ENCODE data around the gene HTD2. TPM values are rescaled to one million over a fixed set of nuclear protein-coding genes. Genes with fewer than 3 reads are reported as not detected.

HTD2 gene
- total RNA-seq, 1 experiment from 2014 or later: 11.4 TPM

- Mint-ChIP-seq H3K4me3 (no peak overlapping the region), H3K27me3 (ENCODE audit: low read depth) (no peaks in the 10 kb centered on the region), H3K27ac (no peak overlapping the region), H3K9me3 (no peaks in the 10 kb centered on the region), H3K4me1 (peaks cover 19% of the 10 kb centered on the region), H3K36me3 (peaks cover 50% of the 10 kb centered on the region)
- TF ChIP-seq MYBL2 (CRISPR knock-in tag; IDR thresholded peaks at IDR 0.05) (no peak), TP53 (CRISPR knock-in tag; IDR thresholded peaks at IDR 0.05) (no peak), NR1H2 (CRISPR knock-in tag; IDR thresholded peaks at IDR 0.05) (no peak), FOXP1 (CRISPR knock-in tag; IDR thresholded peaks at IDR 0.05; ENCODE audit: borderline replicate concordance) (no peak), RORB (CRISPR knock-in tag; IDR thresholded peaks at IDR 0.05) (no peak), FOXK1 (CRISPR knock-in tag; IDR thresholded peaks at IDR 0.05) (no peak), NFE2L1 (CRISPR knock-in tag; IDR thresholded peaks at IDR 0.05) (no peak), ZMAT4 (CRISPR knock-in tag; IDR thresholded peaks at IDR 0.05) (no peak), NFYB (CRISPR knock-in tag; conservative IDR thresholded peaks at IDR 0.05; ENCODE audit: low read depth) (no peak), MXD4 (CRISPR knock-in tag; IDR thresholded peaks at IDR 0.05; ENCODE audit: borderline replicate concordance) (no peak), CTCF (IDR thresholded peaks at IDR 0.05) (no peak), ZNF425 (CRISPR knock-in tag; conservative IDR thresholded peaks at IDR 0.05) (no peak)
- TF ChIP-seq, protein P1, sequence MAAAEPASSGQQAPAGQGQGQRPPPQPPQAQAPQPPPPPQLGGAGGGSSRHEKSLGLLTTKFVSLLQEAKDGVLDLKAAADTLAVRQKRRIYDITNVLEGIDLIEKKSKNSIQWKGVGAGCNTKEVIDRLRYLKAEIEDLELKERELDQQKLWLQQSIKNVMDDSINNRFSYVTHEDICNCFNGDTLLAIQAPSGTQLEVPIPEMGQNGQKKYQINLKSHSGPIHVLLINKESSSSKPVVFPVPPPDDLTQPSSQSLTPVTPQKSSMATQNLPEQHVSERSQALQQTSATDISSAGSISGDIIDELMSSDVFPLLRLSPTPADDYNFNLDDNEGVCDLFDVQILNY (CRISPR knock-in tag; IDR thresholded peaks at IDR 0.05): no peak
- TF ChIP-seq, protein P2, sequence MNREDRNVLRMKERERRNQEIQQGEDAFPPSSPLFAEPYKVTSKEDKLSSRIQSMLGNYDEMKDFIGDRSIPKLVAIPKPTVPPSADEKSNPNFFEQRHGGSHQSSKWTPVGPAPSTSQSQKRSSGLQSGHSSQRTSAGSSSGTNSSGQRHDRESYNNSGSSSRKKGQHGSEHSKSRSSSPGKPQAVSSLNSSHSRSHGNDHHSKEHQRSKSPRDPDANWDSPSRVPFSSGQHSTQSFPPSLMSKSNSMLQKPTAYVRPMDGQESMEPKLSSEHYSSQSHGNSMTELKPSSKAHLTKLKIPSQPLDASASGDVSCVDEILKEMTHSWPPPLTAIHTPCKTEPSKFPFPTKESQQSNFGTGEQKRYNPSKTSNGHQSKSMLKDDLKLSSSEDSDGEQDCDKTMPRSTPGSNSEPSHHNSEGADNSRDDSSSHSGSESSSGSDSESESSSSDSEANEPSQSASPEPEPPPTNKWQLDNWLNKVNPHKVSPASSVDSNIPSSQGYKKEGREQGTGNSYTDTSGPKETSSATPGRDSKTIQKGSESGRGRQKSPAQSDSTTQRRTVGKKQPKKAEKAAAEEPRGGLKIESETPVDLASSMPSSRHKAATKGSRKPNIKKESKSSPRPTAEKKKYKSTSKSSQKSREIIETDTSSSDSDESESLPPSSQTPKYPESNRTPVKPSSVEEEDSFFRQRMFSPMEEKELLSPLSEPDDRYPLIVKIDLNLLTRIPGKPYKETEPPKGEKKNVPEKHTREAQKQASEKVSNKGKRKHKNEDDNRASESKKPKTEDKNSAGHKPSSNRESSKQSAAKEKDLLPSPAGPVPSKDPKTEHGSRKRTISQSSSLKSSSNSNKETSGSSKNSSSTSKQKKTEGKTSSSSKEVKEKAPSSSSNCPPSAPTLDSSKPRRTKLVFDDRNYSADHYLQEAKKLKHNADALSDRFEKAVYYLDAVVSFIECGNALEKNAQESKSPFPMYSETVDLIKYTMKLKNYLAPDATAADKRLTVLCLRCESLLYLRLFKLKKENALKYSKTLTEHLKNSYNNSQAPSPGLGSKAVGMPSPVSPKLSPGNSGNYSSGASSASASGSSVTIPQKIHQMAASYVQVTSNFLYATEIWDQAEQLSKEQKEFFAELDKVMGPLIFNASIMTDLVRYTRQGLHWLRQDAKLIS (CRISPR knock-in tag; IDR thresholded peaks at IDR 0.05; ENCODE audit: borderline replicate concordance): no peak
- TF ChIP-seq, protein P3, sequence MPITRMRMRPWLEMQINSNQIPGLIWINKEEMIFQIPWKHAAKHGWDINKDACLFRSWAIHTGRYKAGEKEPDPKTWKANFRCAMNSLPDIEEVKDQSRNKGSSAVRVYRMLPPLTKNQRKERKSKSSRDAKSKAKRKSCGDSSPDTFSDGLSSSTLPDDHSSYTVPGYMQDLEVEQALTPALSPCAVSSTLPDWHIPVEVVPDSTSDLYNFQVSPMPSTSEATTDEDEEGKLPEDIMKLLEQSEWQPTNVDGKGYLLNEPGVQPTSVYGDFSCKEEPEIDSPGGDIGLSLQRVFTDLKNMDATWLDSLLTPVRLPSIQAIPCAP (CRISPR knock-in tag; IDR thresholded peaks at IDR 0.05): no peak
- TF ChIP-seq, protein P4, sequence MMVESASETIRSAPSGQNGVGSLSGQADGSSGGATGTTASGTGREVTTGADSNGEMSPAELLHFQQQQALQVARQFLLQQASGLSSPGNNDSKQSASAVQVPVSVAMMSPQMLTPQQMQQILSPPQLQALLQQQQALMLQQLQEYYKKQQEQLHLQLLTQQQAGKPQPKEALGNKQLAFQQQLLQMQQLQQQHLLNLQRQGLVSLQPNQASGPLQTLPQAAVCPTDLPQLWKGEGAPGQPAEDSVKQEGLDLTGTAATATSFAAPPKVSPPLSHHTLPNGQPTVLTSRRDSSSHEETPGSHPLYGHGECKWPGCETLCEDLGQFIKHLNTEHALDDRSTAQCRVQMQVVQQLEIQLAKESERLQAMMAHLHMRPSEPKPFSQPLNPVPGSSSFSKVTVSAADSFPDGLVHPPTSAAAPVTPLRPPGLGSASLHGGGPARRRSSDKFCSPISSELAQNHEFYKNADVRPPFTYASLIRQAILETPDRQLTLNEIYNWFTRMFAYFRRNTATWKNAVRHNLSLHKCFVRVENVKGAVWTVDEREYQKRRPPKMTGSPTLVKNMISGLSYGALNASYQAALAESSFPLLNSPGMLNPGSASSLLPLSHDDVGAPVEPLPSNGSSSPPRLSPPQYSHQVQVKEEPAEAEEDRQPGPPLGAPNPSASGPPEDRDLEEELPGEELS (CRISPR knock-in tag; IDR thresholded peaks at IDR 0.05): no peak
- DNase-seq (ENCODE audit: low spot score) (no peak), ATAC-seq (no peak)
- CTCF ChIA-PET: interaction anchor here (1.4 to 1.8 kb wide), 2 partner anchors 98 to 140 kb away, joined by 3 to 6 read pairs; no protein-coding TSS in a partner anchor
- POLR2A ChIA-PET: no interaction called here
These were observed 11.5 kb downstream of the HTD2 start for GRCh38 chr3:58317811-58318210.
